Measurements from ENCODE around the gene INSR.
"Not testable (repeated sequence)": the region's sequence is repeated elsewhere in the genome, so short reads cannot be mapped to it uniquely, and the experiment has no call there.

INSR gene

DNA sequence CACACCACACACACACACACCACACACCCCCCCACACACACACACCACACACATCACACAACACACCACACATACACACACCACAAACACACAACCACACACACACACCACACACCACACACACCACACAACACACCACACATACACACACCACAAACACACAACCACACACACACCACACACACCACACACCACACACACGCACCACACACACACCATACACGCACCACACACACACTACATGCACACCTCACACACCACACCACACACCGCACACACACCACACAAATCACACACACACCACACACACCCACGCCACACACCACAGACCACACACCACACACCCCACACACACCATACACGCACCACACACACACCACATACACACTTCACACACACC, 141.2 kb downstream of the INSR start:
- Histone ChIP-seq H3K27ac (replicated peaks) (no peak overlapping the region), H3K4me3 (replicated peaks; ENCODE audit: insufficient read depth, low read length) (no peak overlapping the region), H3K27me3 (ENCODE audit: insufficient read depth, poor library complexity, severe bottlenecking) (no peaks in the 10 kb centered on the region)
- TF ChIP-seq, protein P1, sequence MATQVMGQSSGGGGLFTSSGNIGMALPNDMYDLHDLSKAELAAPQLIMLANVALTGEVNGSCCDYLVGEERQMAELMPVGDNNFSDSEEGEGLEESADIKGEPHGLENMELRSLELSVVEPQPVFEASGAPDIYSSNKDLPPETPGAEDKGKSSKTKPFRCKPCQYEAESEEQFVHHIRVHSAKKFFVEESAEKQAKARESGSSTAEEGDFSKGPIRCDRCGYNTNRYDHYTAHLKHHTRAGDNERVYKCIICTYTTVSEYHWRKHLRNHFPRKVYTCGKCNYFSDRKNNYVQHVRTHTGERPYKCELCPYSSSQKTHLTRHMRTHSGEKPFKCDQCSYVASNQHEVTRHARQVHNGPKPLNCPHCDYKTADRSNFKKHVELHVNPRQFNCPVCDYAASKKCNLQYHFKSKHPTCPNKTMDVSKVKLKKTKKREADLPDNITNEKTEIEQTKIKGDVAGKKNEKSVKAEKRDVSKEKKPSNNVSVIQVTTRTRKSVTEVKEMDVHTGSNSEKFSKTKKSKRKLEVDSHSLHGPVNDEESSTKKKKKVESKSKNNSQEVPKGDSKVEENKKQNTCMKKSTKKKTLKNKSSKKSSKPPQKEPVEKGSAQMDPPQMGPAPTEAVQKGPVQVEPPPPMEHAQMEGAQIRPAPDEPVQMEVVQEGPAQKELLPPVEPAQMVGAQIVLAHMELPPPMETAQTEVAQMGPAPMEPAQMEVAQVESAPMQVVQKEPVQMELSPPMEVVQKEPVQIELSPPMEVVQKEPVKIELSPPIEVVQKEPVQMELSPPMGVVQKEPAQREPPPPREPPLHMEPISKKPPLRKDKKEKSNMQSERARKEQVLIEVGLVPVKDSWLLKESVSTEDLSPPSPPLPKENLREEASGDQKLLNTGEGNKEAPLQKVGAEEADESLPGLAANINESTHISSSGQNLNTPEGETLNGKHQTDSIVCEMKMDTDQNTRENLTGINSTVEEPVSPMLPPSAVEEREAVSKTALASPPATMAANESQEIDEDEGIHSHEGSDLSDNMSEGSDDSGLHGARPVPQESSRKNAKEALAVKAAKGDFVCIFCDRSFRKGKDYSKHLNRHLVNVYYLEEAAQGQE (IDR thresholded peaks at IDR 0.05; ENCODE audit: insufficient replicate concordance, low read depth): no peak
- TF ChIP-seq POLR2AphosphoS5 (IDR thresholded peaks at IDR 0.05; ENCODE audit: low read depth) (no peak), SPI1 (IDR thresholded peaks at IDR 0.05; ENCODE audit: borderline replicate concordance, low read depth) (no peak), GABPA (IDR thresholded peaks at IDR 0.05; ENCODE audit: low read depth) (no peak)
- TF ChIP-seq, protein P2, sequence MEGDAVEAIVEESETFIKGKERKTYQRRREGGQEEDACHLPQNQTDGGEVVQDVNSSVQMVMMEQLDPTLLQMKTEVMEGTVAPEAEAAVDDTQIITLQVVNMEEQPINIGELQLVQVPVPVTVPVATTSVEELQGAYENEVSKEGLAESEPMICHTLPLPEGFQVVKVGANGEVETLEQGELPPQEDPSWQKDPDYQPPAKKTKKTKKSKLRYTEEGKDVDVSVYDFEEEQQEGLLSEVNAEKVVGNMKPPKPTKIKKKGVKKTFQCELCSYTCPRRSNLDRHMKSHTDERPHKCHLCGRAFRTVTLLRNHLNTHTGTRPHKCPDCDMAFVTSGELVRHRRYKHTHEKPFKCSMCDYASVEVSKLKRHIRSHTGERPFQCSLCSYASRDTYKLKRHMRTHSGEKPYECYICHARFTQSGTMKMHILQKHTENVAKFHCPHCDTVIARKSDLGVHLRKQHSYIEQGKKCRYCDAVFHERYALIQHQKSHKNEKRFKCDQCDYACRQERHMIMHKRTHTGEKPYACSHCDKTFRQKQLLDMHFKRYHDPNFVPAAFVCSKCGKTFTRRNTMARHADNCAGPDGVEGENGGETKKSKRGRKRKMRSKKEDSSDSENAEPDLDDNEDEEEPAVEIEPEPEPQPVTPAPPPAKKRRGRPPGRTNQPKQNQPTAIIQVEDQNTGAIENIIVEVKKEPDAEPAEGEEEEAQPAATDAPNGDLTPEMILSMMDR (IDR thresholded peaks at IDR 0.05; ENCODE audit: insufficient read depth, low read length): no peak
- DNase-seq (ENCODE audit: low read depth in 1 of 2, low spot score in 1 of 2): no peak

DNA sequence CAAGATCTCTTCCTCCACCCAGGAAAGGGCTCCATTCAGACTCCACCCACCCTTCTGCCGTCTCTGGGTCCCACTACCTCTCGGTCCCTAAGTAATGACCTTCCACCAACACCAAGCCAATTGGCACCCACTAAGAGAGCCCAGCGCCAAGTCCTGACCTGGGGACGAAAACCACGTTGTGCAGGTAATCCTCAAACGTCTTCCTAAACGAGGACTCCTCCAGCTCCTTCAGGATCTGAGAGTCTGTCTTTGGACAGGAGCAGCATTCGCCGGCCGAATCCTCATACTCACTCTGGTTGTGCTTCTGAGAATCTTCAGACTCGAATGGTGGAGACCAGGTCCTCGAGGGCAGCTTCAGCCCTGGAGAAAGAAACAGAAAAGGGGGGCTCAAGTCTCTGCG, 141.6 kb downstream of the INSR start:
- no peak for DNase-seq (ENCODE audit: low read depth in 1 of 2, low spot score in 1 of 2)
- no peaks in the 10 kb centered on the region for H3K27me3 ChIP-seq (ENCODE audit: insufficient read depth, poor library complexity, severe bottlenecking)
- TF ChIP-seq, protein P1 (IDR thresholded peaks at IDR 0.05; ENCODE audit: insufficient replicate concordance, low read depth): no peak
- TF ChIP-seq SPI1 (IDR thresholded peaks at IDR 0.05; ENCODE audit: borderline replicate concordance, low read depth): no peak
- TF ChIP-seq POLR2AphosphoS5 (IDR thresholded peaks at IDR 0.05; ENCODE audit: low read depth): no peak
- TF ChIP-seq, protein P2 (IDR thresholded peaks at IDR 0.05; ENCODE audit: insufficient read depth, low read length): no peak
- TF ChIP-seq GABPA (IDR thresholded peaks at IDR 0.05; ENCODE audit: low read depth): no peak
- H3K27ac ChIP-seq (replicated peaks): no peak overlapping the region
- no peak overlapping the region for H3K4me3 ChIP-seq (replicated peaks; ENCODE audit: insufficient read depth, low read length)

DNA sequence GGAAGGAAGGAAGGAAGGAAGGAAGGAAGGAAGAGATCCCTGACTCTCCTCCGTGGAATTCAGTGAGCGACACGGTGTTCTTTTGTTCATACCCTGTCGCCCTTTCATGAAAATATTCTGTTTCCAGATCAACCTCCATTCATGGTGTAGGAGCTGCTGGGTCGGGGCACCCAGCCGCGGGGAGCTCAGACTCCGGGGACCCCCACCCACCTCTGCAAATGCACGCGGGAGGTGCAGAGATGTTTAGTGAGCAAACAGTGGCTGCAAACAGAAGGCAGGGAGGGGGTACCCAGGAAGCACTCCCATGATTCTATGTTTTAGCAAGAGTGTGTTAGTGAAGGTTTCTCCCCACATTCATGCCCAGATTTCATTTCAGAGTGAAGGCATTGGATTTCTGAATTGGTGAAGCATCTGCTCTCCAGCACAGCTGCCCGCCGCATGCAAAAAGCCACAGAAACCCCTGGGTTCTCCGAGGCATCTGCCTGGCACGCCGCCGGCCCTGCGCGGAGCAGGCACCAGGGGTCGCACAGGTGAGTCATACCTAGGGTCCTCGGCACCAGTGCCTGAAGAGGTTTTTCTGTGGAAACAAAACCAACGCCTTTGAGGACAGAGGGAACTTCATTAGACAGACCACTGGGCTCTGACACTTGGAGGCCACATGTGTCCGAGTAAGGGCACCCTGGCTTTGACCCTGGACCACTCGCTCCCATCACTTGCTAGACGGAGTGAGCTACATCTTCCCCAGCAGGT, 144.1 kb downstream of the INSR start:
- no peaks in the 10 kb centered on the region for H3K27me3 ChIP-seq (ENCODE audit: insufficient read depth, poor library complexity, severe bottlenecking)
- no peak overlapping the region for H3K4me3 ChIP-seq (replicated peaks; ENCODE audit: insufficient read depth, low read length)
- DNase-seq (ENCODE audit: low read depth in 1 of 2, low spot score in 1 of 2): no peak
- TF ChIP-seq GABPA (IDR thresholded peaks at IDR 0.05; ENCODE audit: low read depth) (no peak), SPI1 (IDR thresholded peaks at IDR 0.05; ENCODE audit: borderline replicate concordance, low read depth) (no peak), POLR2AphosphoS5 (IDR thresholded peaks at IDR 0.05; ENCODE audit: low read depth) (no peak)
- TF ChIP-seq, protein P1 (IDR thresholded peaks at IDR 0.05; ENCODE audit: insufficient replicate concordance, low read depth): no peak
- TF ChIP-seq, protein P2 (IDR thresholded peaks at IDR 0.05; ENCODE audit: insufficient read depth, low read length): no peak
- no peak overlapping the region for H3K27ac ChIP-seq (replicated peaks)

DNA sequence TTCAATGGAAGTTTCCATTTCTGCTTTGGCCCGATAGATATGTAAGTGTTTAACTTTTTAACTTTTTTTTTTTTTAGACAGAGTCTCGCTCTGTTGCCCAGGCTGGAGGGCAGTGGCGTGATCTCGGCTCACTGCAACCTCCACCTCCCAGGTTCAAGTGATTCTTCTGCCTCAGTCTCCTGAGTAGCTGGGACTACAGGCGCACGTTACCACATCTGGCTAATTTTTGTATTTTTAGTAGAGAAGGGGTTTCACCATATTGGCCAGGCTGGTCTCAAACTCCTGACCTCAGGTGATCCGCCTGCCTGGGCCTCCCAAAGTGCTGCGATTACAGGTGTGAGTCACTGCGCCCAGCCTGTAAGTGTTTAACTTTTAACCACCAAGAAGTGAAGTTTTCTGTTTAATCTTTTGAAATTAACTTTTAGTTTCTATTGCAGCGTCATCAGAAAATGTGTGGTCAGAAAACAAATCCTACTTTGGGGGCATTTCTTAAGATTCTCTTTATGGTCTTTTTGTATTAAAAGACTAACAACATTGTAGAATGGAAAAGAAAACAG, 147.0 kb downstream of the INSR start:
- DNase-seq (ENCODE audit: low read depth in 1 of 2, low spot score in 1 of 2); H3K27ac ChIP-seq (replicated peaks); H3K27me3 ChIP-seq (ENCODE audit: insufficient read depth, poor library complexity, severe bottlenecking); H3K4me3 ChIP-seq (replicated peaks; ENCODE audit: insufficient read depth, low read length): not testable (repeated sequence)

DNA sequence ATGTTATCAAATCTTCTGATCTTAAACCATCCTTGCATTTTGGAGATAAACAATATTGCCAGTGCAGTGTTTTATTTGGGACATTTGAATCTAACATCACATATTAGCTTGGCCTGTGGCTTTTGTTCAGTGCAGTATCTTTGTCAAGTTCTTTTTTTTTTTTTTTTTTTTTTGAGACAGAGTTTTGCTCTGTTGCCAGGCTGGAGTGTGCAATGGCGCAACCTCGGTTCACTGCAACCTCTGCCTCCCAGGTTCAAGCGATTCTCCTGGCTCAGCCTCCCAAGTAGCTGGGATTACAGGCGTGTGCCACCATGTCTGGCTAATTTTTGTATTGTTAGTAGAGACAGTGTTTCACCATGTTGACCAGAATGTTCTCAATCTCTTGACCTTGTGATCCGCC, 148.1 kb downstream of the INSR start:
- not testable (repeated sequence) for H3K4me3 ChIP-seq (replicated peaks; ENCODE audit: insufficient read depth, low read length); H3K27me3 ChIP-seq (ENCODE audit: insufficient read depth, poor library complexity, severe bottlenecking); H3K27ac ChIP-seq (replicated peaks)
- peak; percentile 51 to 69 for DNase-seq (ENCODE audit: low read depth in 1 of 2, low spot score in 1 of 2)
